SKM-1 (cell line): ENCODE data around the gene HLTF.
A peak's percentile ranks its signal among the peaks of the same experiment; 100 is the strongest.

Source experiments
- DNase-seq: peaks from one replicate; lab custom pipeline; 2025; ENCODE audit not compliant: unreplicated experiment; lab: John Stamatoyannopoulos, UW

Gene HLTF

GRCh38 chr3:149020196-149020838, 66.0 kb downstream of the HLTF start:
- DNase-seq, result no peak

- no peak for DNase-seq
These were observed 66.8 kb downstream of the HLTF start for GRCh38 chr3:149019580-149019979.

- no peak for DNase-seq
These were observed 68.1 kb downstream of the HLTF start for GRCh38 chr3:149018247-149018646.

- no peak for DNase-seq
These were observed 69.4 kb downstream of the HLTF start for GRCh38 chr3:149016669-149017541.

- no peak for DNase-seq
These were observed 70.1 kb downstream of the HLTF start for GRCh38 chr3:149016242-149016641.

- DNase-seq, result no peak
These were observed 70.9 kb downstream of the HLTF start for GRCh38 chr3:149015393-149015792.

- DNase-seq, result no peak
These were observed 72.6 kb downstream of the HLTF start for GRCh38 chr3:149013726-149014125.

DNA sequence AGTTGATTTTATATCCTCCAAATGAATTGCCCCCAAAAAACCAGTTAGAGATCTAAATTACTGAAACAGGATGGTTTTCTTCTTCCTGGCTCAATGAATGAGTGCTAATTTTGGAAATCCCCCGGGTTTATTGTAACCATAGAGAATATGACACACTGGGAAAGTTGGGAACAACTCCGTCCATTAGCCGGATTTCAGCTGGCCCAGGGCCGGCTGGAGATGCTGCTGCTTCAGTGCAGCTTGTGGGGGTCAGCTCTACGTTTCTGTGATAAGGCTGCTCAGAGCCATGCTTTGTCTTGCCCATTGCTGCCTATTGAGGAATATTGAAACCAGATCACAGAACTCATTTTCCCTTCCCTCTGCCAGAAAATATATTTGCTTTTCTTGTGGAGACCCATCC, 74.7 kb downstream of the HLTF start:
- no peak for DNase-seq

DNA sequence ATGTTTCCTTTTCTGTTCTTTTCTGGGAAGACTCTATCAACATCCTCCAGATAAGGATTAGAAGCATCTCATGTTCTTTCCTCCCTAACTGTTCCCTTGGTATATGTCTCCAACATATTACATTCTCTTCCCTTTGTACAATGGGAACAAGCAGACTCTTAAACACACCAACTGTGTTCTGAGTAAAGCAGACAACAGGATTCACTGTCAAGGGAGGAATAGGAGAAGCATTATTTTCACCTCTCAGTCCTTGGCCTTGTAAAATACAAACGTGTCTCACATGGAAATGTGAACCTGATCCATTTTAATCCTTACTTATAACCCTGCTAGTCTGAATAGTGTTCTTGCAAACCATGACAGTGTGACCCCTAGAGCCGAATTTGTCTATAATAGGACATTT, 75.4 kb downstream of the HLTF start:
- no peak for DNase-seq

DNA sequence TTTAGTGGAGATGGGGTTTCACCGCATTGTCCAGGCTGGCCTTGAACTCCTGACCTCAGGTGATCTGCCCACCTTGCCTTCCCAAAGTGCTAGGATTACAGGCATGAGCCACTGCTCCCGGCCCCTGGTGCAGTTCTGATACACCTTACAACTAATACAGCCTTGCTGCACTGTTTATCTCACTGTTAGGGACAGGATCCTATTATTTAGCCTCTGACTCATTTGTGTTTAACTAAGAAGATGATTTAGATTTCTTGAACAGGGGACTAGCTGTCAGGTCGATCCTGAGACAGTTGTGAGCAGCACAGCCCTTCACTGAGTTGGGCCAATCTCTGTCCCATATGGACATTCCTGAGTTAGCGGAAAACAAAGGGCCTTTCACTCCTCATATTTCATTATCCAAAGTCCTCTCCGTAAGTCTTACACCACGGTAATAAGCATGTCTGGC, 75.8 kb downstream of the HLTF start:
- no peak for DNase-seq

DNA sequence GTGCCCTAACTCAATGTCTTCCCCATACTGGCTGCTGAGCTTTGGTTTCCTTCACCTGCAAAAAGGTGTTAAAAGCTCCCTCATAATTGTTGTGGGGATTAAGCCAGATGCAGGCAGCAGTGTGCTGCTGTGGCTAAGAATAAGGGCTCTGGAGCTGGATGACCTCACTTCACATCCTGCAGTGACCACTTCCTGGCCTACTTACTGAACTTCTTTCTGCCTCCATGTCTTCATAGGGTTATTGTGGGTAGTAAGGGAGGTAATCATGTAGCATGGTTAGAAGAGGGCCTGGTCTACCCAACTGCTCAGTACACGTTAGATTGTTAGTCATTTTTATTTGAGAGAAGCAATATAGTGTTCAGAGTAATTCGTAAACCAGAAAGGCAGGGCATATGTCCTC, 76.6 kb downstream of the HLTF start:
- DNase-seq, result no peak

GRCh38 chr3:149007567-149008257, 78.6 kb downstream of the HLTF start:
- DNase-seq, result no peak

- no peak for DNase-seq
These were observed 80.9 kb downstream of the HLTF start for GRCh38 chr3:149005416-149005815.

DNA sequence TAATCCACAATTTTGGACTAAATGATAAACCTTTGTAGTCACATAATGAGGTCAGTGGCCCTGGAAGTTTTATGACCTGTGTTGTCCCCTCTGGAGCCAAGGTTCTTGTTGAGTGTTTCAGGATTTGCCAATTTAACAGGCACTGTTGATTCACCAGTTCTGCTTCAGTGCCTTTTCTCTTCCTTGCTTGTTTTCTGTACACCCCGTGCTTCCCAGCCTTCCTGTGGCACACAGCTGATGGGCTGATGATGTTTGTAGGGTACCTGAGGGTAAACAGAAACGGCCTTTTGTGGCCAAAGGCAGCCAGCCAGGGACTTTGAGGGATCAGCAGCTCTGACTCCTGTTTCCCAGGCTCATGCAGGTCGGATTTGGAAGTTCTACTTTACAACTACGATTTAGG, 81.7 kb downstream of the HLTF start:
- DNase-seq, result no peak

- DNase-seq, result no peak
These were observed 82.6 kb downstream of the HLTF start for GRCh38 chr3:149003653-149004305.

DNA sequence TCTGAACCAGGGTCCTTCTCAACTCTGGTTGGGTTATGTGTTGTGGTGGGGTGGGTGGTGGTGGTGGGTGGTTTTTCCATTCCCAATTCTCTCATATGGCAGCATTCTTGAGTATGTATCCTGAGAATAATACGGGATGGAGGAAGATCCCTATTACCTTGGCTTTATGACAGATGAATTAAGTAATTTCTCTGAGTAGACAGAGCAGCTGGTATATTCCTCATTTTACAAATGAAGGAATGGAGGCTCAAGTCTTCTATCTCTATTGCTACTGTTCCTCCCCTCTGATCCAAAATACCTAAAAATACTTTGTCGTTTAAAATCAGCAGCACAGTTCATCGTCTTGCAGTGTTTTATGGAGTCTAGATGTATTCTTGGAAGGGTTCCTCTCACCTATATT, 84.6 kb downstream of the HLTF start:
- no peak for DNase-seq

DNA sequence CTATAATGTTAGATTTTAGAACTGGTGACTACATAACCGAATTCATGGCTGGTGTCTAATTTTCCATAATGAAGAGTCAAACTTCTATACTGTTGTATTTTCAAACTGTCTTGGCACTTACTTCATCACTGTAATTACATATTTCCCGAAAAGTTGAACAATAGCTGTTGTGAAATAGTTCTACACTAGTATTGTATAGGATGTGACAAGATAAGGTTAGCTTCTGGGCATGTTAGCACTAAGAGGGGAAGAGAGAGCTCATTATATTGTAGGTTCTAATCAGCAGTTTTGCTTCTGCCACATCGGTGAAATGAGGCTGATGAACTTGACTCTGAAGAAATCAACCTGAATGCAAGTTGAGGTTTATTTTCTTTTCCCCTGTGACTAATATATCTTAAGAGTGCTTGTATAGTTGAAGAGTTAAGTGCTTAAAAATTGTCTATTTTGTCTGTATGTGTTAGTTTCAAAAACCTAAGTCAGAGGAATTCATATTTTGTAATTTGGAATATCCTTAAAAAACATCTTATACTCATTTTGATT, 86.1 kb downstream of the HLTF start:
- peak; percentile 54 for DNase-seq

DNA sequence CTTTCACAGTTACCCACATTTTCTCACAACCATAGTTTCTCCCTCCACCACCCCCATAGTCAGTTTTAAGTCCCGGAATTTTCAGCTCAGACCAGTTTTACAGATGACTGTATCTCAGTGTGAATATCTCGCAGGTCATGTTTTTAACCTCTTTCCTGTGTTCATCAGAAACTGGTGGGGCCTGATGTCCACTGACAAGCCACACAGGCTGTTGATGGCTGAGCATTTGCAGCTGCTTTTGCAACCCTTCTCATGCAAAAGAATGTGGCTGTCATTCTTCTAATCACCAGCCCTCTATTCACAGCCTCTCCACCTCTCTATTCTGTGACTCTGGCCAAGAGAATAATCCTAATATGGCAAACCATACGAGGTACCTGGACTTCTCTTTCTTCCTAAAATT, 86.5 kb downstream of the HLTF start:
- no peak for DNase-seq

GRCh38 chr3:148998715-148999423, 87.5 kb downstream of the HLTF start:
- DNase-seq, result no peak

GRCh38 chr3:148998297-148998696, 88.0 kb downstream of the HLTF start:
- no peak for DNase-seq
